ENCODE measurements around the gene PIP4K2C. TPM values are rescaled to one million over a fixed set of nuclear protein-coding genes. Genes with fewer than 3 reads are reported as not detected.

Gene PIP4K2C
- total RNA-seq, 4 donors from 2014 or later, result 22.7 to 30.7 (median 29.0) TPM

DNA sequence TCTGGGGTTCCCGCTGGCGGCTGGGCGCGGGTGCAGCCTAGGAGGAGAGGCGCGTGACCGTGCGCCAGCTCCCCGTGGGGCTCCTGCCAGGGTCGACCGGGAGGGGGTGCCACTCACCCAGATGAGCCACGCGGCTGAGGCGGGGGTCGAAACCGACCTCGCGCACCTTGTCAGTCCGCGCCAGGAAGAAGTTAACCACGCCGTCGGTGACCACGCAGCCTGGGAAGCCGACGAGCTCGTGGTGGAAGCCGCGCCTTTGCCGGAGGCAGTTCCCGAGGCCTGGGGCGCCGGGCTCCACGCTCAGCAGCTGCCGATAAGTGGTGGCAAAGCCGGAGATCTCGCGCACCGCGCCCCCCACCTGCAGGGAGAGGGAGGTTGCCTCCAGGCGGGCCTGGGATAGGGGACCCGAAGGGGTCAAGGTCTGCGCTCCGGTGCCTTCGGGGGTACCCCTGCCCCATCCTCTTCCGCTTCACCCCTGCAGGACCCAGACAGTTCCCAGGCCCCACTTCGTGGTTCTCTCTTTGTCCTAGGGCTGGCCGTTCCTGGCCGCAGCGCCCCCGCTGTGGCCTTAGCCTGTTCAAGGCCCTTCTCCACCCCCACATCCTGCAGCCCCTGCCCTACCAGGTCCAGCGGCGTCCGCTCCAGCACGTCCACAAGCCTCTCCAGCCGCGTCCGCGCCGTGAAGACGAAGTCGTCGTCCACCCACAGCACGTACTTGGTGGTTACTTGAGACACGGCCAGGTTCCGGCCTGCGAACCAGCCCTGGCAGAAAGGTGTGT lies 36.7 kb downstream of the PIP4K2C start:
- Histone ChIP-seq H3K4me3 (no peak overlapping the region), H3K36me3 (peaks cover 0 to 37% (median 19%) of the 10 kb centered on the region in 4 donors), H3K4me1 (peaks cover 12 to 40% (median 28%) of the 10 kb centered on the region in 4 donors), H3K27ac (replicated peaks in 1 of 4) (no peak overlapping the region), H3K27me3 (peaks cover 0 to 67% (median 10%) of the 10 kb centered on the region in 4 donors), H3K9me3 (no peaks in the 10 kb centered on the region)
- DNase-seq (ENCODE audit: extremely low spot score), result no peak
- TF ChIP-seq POLR2AphosphoS5 (IDR thresholded peaks at IDR 0.05) (no peak), POLR2A (IDR thresholded peaks at IDR 0.05; ENCODE audit: low read depth) (no peak), EP300 (IDR thresholded peaks at IDR 0.05) (no peak)
- TF ChIP-seq, protein P1, sequence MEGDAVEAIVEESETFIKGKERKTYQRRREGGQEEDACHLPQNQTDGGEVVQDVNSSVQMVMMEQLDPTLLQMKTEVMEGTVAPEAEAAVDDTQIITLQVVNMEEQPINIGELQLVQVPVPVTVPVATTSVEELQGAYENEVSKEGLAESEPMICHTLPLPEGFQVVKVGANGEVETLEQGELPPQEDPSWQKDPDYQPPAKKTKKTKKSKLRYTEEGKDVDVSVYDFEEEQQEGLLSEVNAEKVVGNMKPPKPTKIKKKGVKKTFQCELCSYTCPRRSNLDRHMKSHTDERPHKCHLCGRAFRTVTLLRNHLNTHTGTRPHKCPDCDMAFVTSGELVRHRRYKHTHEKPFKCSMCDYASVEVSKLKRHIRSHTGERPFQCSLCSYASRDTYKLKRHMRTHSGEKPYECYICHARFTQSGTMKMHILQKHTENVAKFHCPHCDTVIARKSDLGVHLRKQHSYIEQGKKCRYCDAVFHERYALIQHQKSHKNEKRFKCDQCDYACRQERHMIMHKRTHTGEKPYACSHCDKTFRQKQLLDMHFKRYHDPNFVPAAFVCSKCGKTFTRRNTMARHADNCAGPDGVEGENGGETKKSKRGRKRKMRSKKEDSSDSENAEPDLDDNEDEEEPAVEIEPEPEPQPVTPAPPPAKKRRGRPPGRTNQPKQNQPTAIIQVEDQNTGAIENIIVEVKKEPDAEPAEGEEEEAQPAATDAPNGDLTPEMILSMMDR (IDR thresholded peaks at IDR 0.05), result no peak
- intact Hi-C loops (cut with DNase I), result no loop called here
- WGBS, result 50% methylated on average over 38 of the region's 67 CpGs

GRCh38 chr12:57628280-57629191 lies 37.5 kb downstream of the PIP4K2C start:
- Histone ChIP-seq H3K4me3 (no peak overlapping the region), H3K27me3 (peaks cover 0 to 74% (median 10%) of the 10 kb centered on the region in 4 donors), H3K36me3 (peaks cover 0 to 37% (median 19%) of the 10 kb centered on the region in 4 donors), H3K27ac (replicated peaks in 1 of 4) (no peak overlapping the region), H3K4me1 (peaks cover 16 to 49% (median 36%) of the 10 kb centered on the region in 4 donors), H3K9me3 (no peaks in the 10 kb centered on the region)
- intact Hi-C loops (cut with DNase I), result no loop called here
- no peak for DNase-seq (ENCODE audit: extremely low spot score)
- TF ChIP-seq POLR2AphosphoS5 (IDR thresholded peaks at IDR 0.05) (no peak), POLR2A (IDR thresholded peaks at IDR 0.05; ENCODE audit: low read depth) (no peak), EP300 (IDR thresholded peaks at IDR 0.05) (no peak)
- TF ChIP-seq, protein P1 (IDR thresholded peaks at IDR 0.05), result no peak
- WGBS, result 78% methylated on average over 25 of the region's 29 CpGs

- peak; percentile 87 for DNase-seq (ENCODE audit: extremely low spot score)
- no peaks in the 10 kb centered on the region for H3K9me3 ChIP-seq
- peaks cover 0 to 30% (median 17%) of the 10 kb centered on the region in 4 donors for H3K36me3 ChIP-seq
- H3K4me3 ChIP-seq, result no peak overlapping the region
- intact Hi-C loops (cut with DNase I), result no loop called here
- H3K4me1 ChIP-seq, result peaks cover 16 to 50% (median 37%) of the 10 kb centered on the region in 4 donors
- no peak overlapping the region for H3K27ac ChIP-seq (replicated peaks in 1 of 4)
- peaks cover 0 to 80% (median 10%) of the 10 kb centered on the region in 4 donors for H3K27me3 ChIP-seq
- 87% methylated on average over 5 of the region's 5 CpGs for WGBS
- TF ChIP-seq POLR2A (IDR thresholded peaks at IDR 0.05; ENCODE audit: low read depth), result no peak
- TF ChIP-seq, protein P1 (IDR thresholded peaks at IDR 0.05), result no peak
- TF ChIP-seq EP300 (IDR thresholded peaks at IDR 0.05), result no peak
- TF ChIP-seq POLR2AphosphoS5 (IDR thresholded peaks at IDR 0.05), result no peak
These were observed 39.0 kb downstream of the PIP4K2C start for GRCh38 chr12:57629897-57630471.

DNA sequence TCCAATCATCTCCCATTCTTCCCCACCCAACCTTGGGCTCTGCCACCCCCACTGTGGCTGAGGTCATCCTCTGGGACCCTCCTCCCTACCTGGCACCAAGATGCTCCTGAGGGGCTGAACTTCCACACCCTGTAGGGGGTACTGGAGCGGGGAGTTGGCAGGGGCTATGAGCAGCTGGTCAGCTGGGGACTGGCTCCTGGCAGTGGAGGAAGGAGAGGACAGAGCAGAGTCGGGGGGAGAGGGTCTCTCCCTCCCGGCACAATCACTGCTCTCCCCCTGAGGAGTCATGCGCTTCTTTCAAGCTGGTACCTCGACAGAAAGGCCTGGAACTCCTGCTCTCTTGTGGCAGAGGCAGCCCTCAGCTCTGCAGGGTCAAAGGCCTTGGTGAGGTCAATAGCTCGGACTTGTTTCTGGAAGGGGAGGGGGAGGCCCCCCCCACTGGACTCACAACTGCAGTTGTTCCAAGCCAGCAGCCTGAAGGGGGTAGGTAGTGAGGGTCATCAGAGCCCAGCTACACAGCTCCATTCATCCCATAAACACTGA lies 40.0 kb downstream of the PIP4K2C start:
- H3K27ac ChIP-seq (replicated peaks in 1 of 4), result peak overlapping the region in 1 of 4 donors; percentile 65
- peak; percentile 79 for DNase-seq (ENCODE audit: extremely low spot score)
- no peaks in the 10 kb centered on the region for H3K9me3 ChIP-seq
- no peak for TF ChIP-seq POLR2AphosphoS5 (IDR thresholded peaks at IDR 0.05)
- TF ChIP-seq EP300 (IDR thresholded peaks at IDR 0.05), result no peak
- no peak overlapping the region for H3K4me3 ChIP-seq
- 79% methylated on average over 6 of the region's 6 CpGs for WGBS
- H3K36me3 ChIP-seq, result peaks cover 0 to 20% (median 9%) of the 10 kb centered on the region in 4 donors
- H3K4me1 ChIP-seq, result peaks cover 16 to 49% (median 36%) of the 10 kb centered on the region in 4 donors
- intact Hi-C loops (cut with DNase I), result no loop called here
- H3K27me3 ChIP-seq, result peaks cover 0 to 82% (median 10%) of the 10 kb centered on the region in 4 donors

Measured in esophagus muscularis mucosa (tissue), 4 donors.